Hippocampal formation (tissue), 2 donors: ENCODE results near the gene VAT1.
"Not testable (repeated sequence)": the region's sequence is repeated elsewhere in the genome, so short reads cannot be mapped to it uniquely, and the experiment has no call there.

ENCODE experiments used
- DNase-seq, 2 donors: peaks; one replicate each; lab custom pipeline; 2025; lab: John Stamatoyannopoulos, UW

VAT1 gene

DNA sequence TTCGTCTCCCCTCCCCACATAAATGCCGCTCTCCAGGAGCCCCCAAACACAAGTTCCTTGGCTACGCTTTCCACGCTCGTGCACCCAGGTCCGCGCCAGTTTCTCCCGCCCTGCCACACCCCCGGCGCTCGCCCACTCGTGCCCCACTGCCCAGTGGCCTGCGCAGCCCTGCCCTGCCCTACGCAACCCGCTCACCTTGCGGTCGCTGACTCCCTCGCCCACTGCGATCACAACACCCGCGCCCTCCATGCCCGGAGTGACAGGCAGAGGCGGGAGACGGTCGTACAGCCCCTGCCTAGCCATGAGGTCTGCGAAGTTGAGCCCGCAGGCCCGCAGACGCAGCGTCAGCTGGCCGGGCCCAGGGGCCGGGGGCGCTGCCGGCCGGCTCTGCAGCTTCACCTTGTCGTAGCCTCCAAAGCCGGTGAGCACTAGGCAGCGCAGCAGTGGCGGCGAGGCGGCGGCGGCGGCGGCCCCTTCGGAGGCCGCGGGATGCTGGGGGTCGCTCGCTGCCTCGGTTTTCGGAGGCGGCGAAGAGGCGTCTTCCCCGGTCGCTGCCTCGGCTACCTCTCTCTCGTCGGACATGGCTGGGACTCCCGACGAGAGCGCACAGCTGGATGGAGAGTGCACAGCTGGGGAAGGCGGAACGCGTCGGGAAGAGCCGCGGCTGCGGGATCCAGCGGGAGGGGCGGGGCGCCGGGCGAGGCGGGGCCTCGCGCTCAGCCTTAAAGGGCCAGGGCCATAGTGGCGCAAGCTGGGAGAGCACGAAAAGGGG, at the start of gene VAT1:
TSS of gene VAT1 (minus strand) at position 645 of the 772 bp plus-strand sequence. CDS start at position 582, 63 bp downstream.
- DNase-seq: peak; percentile 68 to 79

DNA sequence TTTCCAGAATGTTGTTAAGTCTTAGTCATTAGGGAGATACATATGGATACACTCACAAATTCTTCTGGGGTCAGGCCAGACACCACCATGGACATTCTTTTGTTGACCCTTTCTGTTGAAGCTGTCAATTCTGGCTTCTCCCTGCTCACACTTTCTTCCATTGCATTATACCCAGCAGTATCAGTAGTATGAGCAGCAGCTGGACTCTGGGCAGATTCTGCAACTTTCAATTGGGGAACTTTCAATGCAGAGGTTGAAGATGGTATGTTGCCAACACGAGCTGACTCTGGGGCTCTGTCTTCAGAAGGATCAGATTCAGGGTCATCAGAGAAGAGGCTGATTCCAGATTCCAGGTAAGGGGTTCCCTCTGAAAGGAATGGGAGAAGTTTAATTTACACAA, 48.7 kb upstream of the VAT1 start:
- no peak for DNase-seq

GRCh38 chr17:43070257-43070656, 48.1 kb upstream of the VAT1 start:
- no peak for DNase-seq

DNA sequence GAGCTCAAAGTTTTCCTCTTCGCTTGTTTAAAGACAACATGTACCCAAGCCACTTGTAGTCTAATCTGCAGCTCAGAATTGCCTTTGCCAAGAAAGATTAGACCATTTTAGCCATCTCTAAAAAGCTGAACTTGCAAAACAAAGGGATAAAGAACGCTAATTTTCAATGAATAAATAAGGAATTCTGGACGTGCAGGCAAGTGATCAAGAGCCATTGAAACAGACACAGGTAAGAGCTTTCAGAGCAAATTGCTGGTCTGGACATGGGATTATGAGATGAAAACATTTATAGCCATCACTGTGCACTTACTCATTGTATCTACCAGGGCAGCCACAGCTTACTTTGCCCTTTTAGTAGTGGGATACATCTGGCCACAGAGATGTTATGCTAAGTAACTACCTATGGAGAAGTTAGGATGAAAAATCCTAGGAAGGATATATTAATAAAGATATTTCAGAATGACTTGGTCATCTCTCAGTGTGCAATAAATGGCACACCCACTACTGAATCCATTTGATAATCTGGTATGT, 47.2 kb upstream of the VAT1 start:
- DNase-seq: no peak

DNA sequence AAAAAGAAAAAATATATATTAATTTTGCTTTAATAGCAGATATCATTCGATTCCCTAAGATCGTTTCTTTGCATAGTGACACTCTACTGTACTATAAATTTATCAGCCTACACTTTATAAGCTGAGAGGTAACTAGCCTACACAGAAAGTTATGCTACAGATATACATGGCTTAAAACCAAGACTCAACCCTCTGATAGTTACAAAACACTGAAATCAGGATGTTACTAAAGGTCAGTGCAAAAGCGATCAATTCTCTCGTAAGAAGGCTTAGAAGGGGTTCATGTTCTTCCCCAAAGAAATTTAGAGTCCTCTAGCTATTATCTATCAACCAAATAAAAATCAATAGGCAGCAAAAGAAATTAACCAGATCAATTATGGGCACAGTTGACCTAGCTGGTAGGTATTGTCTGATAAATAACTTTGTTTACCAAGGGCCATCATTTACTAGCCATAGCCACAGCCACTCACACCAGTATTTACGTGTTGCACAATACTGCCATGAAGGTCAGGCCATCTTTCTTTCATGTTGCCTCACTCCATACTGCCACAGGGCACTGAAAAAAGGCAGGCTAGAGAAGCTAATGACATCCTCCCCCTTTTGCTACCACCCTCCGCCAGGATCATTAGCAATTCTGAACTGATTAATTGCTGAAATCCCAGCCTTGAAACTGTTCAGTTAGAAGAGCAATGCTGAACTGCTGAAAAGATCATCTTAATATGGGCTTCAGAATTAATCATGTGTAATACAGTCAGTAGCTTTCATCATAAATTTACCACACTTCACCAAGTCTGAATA, 46.6 kb upstream of the VAT1 start:
- no peak for DNase-seq

DNA sequence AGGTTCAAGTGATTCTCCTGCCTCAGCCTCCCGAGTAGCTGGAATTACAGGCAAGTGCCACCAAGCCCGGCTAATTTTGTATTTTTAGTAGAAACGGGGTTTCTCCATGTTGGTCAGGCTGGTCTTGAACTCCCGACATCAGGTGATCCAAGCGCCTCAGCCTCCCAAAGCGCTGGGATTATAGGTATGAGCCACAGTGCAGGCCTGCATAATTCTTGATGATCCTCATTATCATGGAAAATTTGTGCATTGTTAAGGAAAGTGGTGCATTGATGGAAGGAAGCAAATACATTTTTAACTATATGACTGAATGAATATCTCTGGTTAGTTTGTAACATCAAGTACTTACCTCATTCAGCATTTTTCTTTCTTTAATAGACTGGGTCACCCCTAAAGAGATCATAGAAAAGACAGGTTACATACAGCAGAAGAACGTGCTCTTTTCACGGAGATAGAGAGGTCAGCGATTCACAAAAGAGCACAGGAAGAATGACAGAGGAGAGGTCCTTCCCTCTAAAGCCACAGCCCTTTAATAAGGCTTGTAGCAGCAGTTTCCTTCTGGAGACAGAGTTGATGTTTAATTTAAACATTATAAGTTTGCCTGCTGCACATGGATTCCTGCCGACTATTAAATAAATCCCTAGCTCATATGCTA, 40.9 kb upstream of the VAT1 start:
- DNase-seq: no peak

DNA sequence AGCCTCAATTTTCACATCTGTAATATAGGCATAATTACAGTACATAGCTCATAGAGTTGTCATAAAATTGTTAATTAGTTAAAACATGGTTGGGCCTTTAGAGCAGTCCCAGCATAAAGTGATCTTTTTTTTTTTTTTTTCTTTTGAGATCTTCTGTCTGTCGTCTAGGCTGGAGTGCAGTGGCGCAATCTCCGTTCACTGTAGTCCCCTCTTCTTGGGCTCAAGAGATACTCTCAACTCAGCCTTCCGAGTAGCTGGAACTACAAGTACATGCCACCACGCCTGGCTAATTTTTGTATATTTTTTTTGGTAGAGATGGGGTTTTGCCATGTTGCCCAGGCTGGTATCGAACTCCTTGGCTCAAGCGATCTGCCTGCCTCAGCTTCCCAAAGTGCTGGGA, 33.9 kb upstream of the VAT1 start:
- DNase-seq: no peak

GRCh38 chr17:43053008-43053407, 30.8 kb upstream of the VAT1 start:
- DNase-seq: not testable (repeated sequence)

DNA sequence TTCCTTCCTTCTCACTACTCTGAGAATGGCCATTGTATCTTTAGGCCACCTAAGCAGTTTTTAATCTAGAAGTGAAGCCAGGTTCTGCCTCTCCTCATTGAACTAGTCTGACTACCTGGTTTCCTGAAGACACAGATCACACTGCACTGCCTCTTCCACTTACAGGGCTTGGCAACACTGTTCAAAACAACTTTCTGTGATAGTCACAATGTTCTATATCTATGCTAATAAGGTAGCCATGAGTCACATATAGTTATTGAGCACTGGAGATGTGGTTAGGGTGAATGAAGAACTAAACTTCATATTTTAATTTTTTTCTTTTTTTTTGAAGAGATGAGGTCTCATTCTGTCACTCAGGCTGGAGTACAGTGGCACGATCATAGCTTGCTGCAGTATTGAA, 29.8 kb upstream of the VAT1 start:
- DNase-seq: no peak

- DNase-seq: no peak
Observed at GRCh38 chr17:43044024-43044423, 21.8 kb upstream of the VAT1 start.

GRCh38 chr17:43043307-43043706, 21.1 kb upstream of the VAT1 start:
- DNase-seq: no peak

- no peak for DNase-seq
Observed at GRCh38 chr17:43042025-43042628, 19.9 kb upstream of the VAT1 start.

GRCh38 chr17:43040655-43041054, 18.5 kb upstream of the VAT1 start:
- DNase-seq: no peak

- no peak for DNase-seq
Observed at GRCh38 chr17:43039646-43040045, 17.5 kb upstream of the VAT1 start.

GRCh38 chr17:43034894-43035293, 12.7 kb upstream of the VAT1 start:
- no peak for DNase-seq

GRCh38 chr17:43033948-43034881, 12.0 kb upstream of the VAT1 start:
- DNase-seq: peak in 1 of 2 donors; percentile 32

DNA sequence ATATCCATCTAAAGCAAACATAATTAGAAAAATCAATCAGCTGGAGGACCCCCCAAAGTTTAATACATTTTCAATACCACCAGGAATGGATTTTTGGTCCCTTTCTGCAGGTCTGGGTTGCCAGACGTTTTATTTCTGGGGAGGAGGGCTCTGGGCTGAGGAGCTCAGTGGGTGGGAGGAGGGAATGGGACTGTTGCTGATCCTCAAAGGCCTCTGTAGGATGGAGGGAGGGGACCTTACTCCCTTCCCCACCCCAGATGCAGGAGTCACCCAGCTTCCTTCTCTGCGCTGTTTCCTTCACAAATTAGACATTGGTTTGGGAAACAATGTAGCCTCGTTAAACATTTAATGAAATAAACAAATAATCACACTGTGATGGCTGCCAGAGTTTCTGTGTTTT, 9.5 kb upstream of the VAT1 start:
- DNase-seq: no peak

GRCh38 chr17:43030137-43030767, 8.1 kb upstream of the VAT1 start:
- no peak for DNase-seq

DNA sequence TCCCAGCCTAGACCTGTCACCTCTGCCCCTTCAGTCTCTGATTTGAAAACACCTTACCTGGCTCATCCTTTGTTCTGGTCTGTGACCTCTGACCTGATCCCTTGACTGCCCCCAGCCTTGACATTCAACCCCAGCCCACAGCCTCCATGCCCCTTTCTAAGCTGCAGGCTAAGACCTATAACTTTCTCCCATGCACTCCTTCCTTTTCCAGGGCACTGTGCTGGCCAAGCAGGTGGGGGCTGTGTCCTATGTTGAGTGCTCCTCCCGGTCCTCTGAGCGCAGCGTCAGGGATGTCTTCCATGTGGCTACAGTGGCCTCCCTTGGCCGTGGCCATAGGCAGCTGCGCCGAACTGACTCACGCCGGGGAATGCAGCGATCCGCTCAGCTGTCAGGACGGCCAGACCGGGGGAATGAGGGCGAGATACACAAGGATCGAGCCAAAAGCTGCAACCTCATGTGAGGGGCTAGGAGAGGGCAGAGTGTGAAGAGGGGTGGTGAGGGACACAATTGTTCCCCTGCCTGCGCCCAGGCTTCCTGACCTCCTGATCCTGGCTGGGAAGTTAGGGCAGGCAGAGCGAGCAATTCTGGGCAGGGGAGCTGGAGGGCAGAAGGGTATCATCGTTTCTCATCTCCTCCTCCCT, 6.2 kb upstream of the VAT1 start:
- DNase-seq: no peak
